ENCODE data around the gene ZNF598.

DNA sequence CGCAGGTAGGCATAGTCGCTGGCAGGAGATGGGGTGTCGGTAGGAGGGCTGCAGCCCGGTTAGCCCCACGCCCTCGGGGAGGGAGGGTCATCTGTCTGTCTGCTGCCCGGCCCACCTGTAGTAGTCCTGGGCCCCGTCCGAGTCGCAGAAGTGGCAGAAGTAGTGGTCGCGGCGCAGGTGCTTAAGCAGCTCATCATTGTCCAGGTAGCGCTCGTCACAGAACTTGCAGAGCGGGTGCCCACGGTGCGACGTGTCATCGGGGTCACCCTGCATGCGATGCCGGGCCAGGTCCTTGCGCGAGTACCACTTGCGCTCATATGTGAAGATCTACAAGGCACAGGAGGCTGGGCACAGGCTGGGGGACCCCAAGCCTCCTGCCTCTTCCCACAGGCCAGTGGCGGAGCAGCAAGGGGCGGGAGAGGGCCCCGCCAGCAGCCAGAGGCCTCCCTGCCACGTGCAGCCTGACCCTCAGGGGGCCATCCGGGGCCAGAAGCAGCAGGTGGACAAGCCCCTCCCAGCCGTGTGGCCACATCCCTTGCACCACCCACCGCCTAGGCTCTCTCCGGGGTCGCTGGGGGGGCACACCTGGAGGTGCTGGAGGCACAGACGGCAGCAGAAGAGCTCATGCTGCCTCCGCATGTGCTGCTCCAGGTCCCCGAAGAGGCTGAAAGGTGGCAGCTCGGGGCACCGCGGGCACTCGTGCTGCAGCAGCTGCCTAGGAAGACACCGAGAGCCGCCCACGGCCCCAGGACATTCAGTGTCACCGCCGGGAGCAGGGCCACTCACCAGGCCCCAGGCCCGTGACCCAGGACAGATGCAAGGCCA, 7.0 kb downstream of the ZNF598 start:
- TF ChIP-seq CTCF (IDR thresholded peaks at IDR 0.05; ENCODE audit: low read depth, low read length, poor library complexity, severe bottlenecking): no peak
- TF ChIP-seq EZH2phosphoT487 (IDR thresholded peaks at IDR 0.05; ENCODE audit: borderline replicate concordance, low read length): no peak
